ENCODE data around the gene MIX23. TPM values are rescaled to one million over a fixed set of nuclear protein-coding genes. Genes with fewer than 3 reads are reported as not detected.

MIX23 gene
- total RNA-seq, 1 experiment from 2014 or later: 76.2 TPM

DNA sequence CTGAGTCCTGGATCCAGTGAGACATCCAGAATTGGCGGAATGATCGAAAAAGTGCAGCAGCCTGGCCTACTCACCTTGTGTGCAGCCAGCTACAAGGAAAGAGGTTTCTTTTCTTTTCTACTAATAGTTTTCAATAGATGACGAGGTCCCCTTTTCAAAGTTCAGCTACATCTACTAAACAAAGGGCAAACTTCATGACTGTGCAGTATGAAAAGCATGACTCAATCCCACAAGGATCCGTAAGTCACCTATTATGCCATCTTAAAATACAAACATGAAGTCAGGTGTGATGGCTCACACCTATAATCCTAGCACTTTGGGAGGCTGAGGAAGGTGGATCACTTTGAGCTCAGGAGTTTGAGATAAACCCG lies 16.7 kb downstream of the MIX23 start:
- TF ChIP-seq, protein P1, sequence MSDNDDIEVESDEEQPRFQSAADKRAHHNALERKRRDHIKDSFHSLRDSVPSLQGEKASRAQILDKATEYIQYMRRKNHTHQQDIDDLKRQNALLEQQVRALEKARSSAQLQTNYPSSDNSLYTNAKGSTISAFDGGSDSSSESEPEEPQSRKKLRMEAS (IDR thresholded peaks at IDR 0.05): no peak
- TF ChIP-seq ZNF274 (IDR thresholded peaks at IDR 0.05; ENCODE audit: low read depth, low read length): no peak
- TF ChIP-seq FOSL1 (IDR thresholded peaks at IDR 0.05; ENCODE audit: low read depth): no peak
- no peak for TF ChIP-seq YY1 (IDR thresholded peaks at IDR 0.05; ENCODE audit: extremely low read depth, insufficient replicate concordance, low read depth, low read length)
- no peak for TF ChIP-seq EZH2 (IDR thresholded peaks at IDR 0.05)
- no peak for TF ChIP-seq POLR2A (IDR thresholded peaks at IDR 0.05; ENCODE audit: borderline replicate concordance, extremely low read depth, insufficient read depth, insufficient read length)
- TF ChIP-seq EGR1 (IDR thresholded peaks at IDR 0.05; ENCODE audit: low read depth): no peak
- no peak for TF ChIP-seq ZFX (IDR thresholded peaks at IDR 0.05)
- TF ChIP-seq EZH2phosphoT487 (IDR thresholded peaks at IDR 0.05; ENCODE audit: borderline replicate concordance): no peak
- no peak for TF ChIP-seq TCF7L2 (IDR thresholded peaks at IDR 0.05; ENCODE audit: borderline replicate concordance, extremely low read depth, insufficient read depth, insufficient read length)
- TF ChIP-seq, protein P2, sequence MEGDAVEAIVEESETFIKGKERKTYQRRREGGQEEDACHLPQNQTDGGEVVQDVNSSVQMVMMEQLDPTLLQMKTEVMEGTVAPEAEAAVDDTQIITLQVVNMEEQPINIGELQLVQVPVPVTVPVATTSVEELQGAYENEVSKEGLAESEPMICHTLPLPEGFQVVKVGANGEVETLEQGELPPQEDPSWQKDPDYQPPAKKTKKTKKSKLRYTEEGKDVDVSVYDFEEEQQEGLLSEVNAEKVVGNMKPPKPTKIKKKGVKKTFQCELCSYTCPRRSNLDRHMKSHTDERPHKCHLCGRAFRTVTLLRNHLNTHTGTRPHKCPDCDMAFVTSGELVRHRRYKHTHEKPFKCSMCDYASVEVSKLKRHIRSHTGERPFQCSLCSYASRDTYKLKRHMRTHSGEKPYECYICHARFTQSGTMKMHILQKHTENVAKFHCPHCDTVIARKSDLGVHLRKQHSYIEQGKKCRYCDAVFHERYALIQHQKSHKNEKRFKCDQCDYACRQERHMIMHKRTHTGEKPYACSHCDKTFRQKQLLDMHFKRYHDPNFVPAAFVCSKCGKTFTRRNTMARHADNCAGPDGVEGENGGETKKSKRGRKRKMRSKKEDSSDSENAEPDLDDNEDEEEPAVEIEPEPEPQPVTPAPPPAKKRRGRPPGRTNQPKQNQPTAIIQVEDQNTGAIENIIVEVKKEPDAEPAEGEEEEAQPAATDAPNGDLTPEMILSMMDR (IDR thresholded peaks at IDR 0.05 in 2 of 3, conservative IDR thresholded peaks at IDR 0.05 in 1 of 3; ENCODE audit: borderline replicate concordance in 1 of 3, insufficient read depth in 1 of 3, low read depth in 2 of 3, low read length in 2 of 3): no peak
- no peak for TF ChIP-seq JUND (IDR thresholded peaks at IDR 0.05)
- TF ChIP-seq CBX3 (IDR thresholded peaks at IDR 0.05; ENCODE audit: low read depth): no peak
- no peak for TF ChIP-seq SP1 (IDR thresholded peaks at IDR 0.05; ENCODE audit: low read depth)
- TF ChIP-seq CEBPB (IDR thresholded peaks at IDR 0.05; ENCODE audit: low read depth): no peak
- TF ChIP-seq, protein P3, sequence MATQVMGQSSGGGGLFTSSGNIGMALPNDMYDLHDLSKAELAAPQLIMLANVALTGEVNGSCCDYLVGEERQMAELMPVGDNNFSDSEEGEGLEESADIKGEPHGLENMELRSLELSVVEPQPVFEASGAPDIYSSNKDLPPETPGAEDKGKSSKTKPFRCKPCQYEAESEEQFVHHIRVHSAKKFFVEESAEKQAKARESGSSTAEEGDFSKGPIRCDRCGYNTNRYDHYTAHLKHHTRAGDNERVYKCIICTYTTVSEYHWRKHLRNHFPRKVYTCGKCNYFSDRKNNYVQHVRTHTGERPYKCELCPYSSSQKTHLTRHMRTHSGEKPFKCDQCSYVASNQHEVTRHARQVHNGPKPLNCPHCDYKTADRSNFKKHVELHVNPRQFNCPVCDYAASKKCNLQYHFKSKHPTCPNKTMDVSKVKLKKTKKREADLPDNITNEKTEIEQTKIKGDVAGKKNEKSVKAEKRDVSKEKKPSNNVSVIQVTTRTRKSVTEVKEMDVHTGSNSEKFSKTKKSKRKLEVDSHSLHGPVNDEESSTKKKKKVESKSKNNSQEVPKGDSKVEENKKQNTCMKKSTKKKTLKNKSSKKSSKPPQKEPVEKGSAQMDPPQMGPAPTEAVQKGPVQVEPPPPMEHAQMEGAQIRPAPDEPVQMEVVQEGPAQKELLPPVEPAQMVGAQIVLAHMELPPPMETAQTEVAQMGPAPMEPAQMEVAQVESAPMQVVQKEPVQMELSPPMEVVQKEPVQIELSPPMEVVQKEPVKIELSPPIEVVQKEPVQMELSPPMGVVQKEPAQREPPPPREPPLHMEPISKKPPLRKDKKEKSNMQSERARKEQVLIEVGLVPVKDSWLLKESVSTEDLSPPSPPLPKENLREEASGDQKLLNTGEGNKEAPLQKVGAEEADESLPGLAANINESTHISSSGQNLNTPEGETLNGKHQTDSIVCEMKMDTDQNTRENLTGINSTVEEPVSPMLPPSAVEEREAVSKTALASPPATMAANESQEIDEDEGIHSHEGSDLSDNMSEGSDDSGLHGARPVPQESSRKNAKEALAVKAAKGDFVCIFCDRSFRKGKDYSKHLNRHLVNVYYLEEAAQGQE (IDR thresholded peaks at IDR 0.05; ENCODE audit: low read depth): no peak
- TF ChIP-seq SIN3A (IDR thresholded peaks at IDR 0.05; ENCODE audit: low read depth): no peak
- no peak for TF ChIP-seq POLR2AphosphoS5 (IDR thresholded peaks at IDR 0.05; ENCODE audit: low read depth, low read length)
- TF ChIP-seq, protein P4, sequence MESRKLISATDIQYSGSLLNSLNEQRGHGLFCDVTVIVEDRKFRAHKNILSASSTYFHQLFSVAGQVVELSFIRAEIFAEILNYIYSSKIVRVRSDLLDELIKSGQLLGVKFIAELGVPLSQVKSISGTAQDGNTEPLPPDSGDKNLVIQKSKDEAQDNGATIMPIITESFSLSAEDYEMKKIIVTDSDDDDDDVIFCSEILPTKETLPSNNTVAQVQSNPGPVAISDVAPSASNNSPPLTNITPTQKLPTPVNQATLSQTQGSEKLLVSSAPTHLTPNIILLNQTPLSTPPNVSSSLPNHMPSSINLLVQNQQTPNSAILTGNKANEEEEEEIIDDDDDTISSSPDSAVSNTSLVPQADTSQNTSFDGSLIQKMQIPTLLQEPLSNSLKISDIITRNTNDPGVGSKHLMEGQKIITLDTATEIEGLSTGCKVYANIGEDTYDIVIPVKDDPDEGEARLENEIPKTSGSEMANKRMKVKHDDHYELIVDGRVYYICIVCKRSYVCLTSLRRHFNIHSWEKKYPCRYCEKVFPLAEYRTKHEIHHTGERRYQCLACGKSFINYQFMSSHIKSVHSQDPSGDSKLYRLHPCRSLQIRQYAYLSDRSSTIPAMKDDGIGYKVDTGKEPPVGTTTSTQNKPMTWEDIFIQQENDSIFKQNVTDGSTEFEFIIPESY (IDR thresholded peaks at IDR 0.05; ENCODE audit: extremely low read depth, insufficient replicate concordance, low read length): no peak
- no peak for TF ChIP-seq ELF1 (IDR thresholded peaks at IDR 0.05; ENCODE audit: borderline replicate concordance, low read depth)
- ATAC-seq (no peak), DNase-seq (ENCODE audit: low read depth, low spot score) (no peak)
- ChIA-PET RAD21 (ENCODE audit: low non-redundant PET in 1 of 2, low total read pairs in 2 of 2, uncharacterized antibody in 2 of 2, unreplicated experiment in 2 of 2) (no interaction called here), CTCF (interaction anchor here (0.8 kb wide), 1 partner anchor 27 kb away, joined by 3 read pairs; no protein-coding TSS in a partner anchor), POLR2A (no interaction called here)
- Histone ChIP-seq H3K9ac (ENCODE audit: low read length) (no peak overlapping the region), H2AFZ (ENCODE audit: low read depth, low read length, poor library complexity, severe bottlenecking) (no peak overlapping the region), H3K4me2 (ENCODE audit: low read length) (no peak overlapping the region), H3K4me3 (replicated peaks in 1 of 2; ENCODE audit: low read depth in 1 of 2, low read length in 2 of 2) (no peak overlapping the region), H3K79me2 (ENCODE audit: insufficient read depth, low read length) (peaks cover 26% of the 10 kb centered on the region), H3K4me1 (ENCODE audit: control insufficient read depth in 1 of 2, insufficient read depth in 2 of 2, low read length in 2 of 2) (peaks cover 0 to 18% of the 10 kb centered on the region in 2 experiments; a peak in 1 of 4 replicates), H3K9me2 (ENCODE audit: insufficient read depth) (no peaks in the 10 kb centered on the region), H3K27me3 (ENCODE audit: insufficient read depth, low read length) (no peaks in the 10 kb centered on the region), H4K20me1 (ENCODE audit: insufficient read depth) (peaks cover 3% of the 10 kb centered on the region; the same call in 1 of the 2 replicates), H3K36me3 (ENCODE audit: control insufficient read depth in 1 of 2, insufficient read depth in 2 of 2, low read length in 2 of 2) (peaks cover 24 to 31% of the 10 kb centered on the region in 2 experiments; a peak in 3 of 4 replicates), H3K9me3 (ENCODE audit: control insufficient read depth in 1 of 2, insufficient read depth in 1 of 2, low read depth in 1 of 2, low read length in 2 of 2) (no peaks in the 10 kb centered on the region), H3K27ac (ENCODE audit: low read depth, low read length) (no peak overlapping the region)
- intact Hi-C loops (cut with micrococcal nuclease): no loop called here
- no TSS peak for BruUV-seq (replicated peaks)

Data from HCT116 (cell line).